Lung (tissue), 12 donors: Measurements from ENCODE around the gene SYNGAP1. TPM values are rescaled to one million over a fixed set of nuclear protein-coding genes. Genes with fewer than 3 reads are reported as not detected.

ENCODE experiments used
- ATAC-seq: fragments of 200-7000 bp; cut with Tn5 transposase; one replicate; pipeline ENCODE4 v1.9.1; 2020; ENCODE audit warnings: moderate number of reproducible peaks; ENCODE audit not compliant: insufficient read depth, low FRiP score
- DNase-seq, 3 donors: peaks; one replicate each; pipeline ENCODE4 v3.0.0-alpha.2; 2013 to 2017
- H3K27ac ChIP-seq, 2 donors: one replicate each; pipeline ENCODE4 v1.5.1; 2013; ENCODE audit warnings: mild to moderate bottlenecking in 2 of 2, moderate library complexity in 2 of 2, control low read depth in 1 of 2, inconsistent platforms in 1 of 2, low read depth in 1 of 2, low read length in 1 of 2
- H3K27me3 ChIP-seq, 3 donors: one replicate each; pipeline ENCODE4 v1.5.1; 2013; ENCODE audit warnings: low read length in 2 of 3; ENCODE audit not compliant: control insufficient read depth in 3 of 3, insufficient read depth in 3 of 3
- H3K36me3 ChIP-seq, 4 donors: one replicate each; pipeline ENCODE4 v1.5.1; 2013; ENCODE audit warnings: low read length in 4 of 4, mild to moderate bottlenecking in 1 of 4, moderate library complexity in 1 of 4; ENCODE audit not compliant: control insufficient read depth in 4 of 4, insufficient read depth in 4 of 4
- H3K4me1 ChIP-seq, 5 donors: one replicate each; pipeline ENCODE4 v1.5.1; 2013; ENCODE audit warnings: low read length in 5 of 5, mild to moderate bottlenecking in 2 of 5, moderate library complexity in 1 of 5; ENCODE audit not compliant: control insufficient read depth in 5 of 5, insufficient read depth in 5 of 5
- H3K4me3 ChIP-seq: one replicate; pipeline ENCODE4 v1.5.1; 2013; ENCODE audit warnings: mild to moderate bottlenecking, control low read depth, moderate library complexity
- H3K9ac ChIP-seq, 2 donors: one replicate each; pipeline ENCODE4 v1.5.1; 2013; ENCODE audit warnings: low read length in 2 of 2, control low read depth in 1 of 2; ENCODE audit not compliant: insufficient read depth in 1 of 2
- H3K9me3 ChIP-seq, 4 donors: one replicate each; pipeline ENCODE4 v1.5.1; 2013; ENCODE audit warnings: low read length in 3 of 4, mild to moderate bottlenecking in 1 of 4, moderate library complexity in 1 of 4; ENCODE audit not compliant: control insufficient read depth in 4 of 4, insufficient read depth in 3 of 4
- CTCF ChIP-seq: IDR thresholded peaks from 2 replicates; pipeline ENCODE4 v1.5.1; 2012; ENCODE audit warnings: mild to moderate bottlenecking; ENCODE audit errors: control extremely low read depth, extremely low read depth
- WGBS, 2 donors: extraction: QIAGEN DNeasy Blood & Tissue Kit; methylation state at CpG; one replicate each; pipeline ENCODE4 v1.1.7; 2013; 5-methylcytosine and 5-hydroxymethylcytosine counted together
- polyA plus RNA-seq, 2 donors: library from polyadenylated mRNA; stranded (reverse); fragments of 200-250 nt; gene quantifications; one replicate each; pipeline ENCODE4 v1.2.1, GENCODE V29; 2013
- total RNA-seq, 2 donors: library from RNA; depleted of rRNA in 1 of 2; stranded (reverse); fragments of >200 nt in 1 of 2; gene quantifications; one replicate each; pipeline ENCODE4 v1.2.1, GENCODE V29; 2014 to 2021
- donor health status: control.
- donor health status: control.
- donor health status: Bipolar disorder and iron deficiency.
- donor health status: healthy.
- donor health status: DM: yes; HTN: yes; CAD: no.

SYNGAP1 gene
- total and polyA plus RNA-seq, 4 donors = 9.2 to 32.0 (median 12.0) TPM

GRCh38 chr6:33429750-33430052, 9.8 kb downstream of the SYNGAP1 start:
- Histone ChIP-seq H3K9me3 (no peaks in the 10 kb centered on the region), H3K27me3 (no peaks in the 10 kb centered on the region), H3K4me1 (peaks cover 8 to 53% (median 23%) of the 10 kb centered on the region in 5 donors), H3K4me3 (no peak overlapping the region), H3K36me3 (peaks cover 0 to 4% (median 0%) of the 10 kb centered on the region in 4 donors), H3K9ac (no peak overlapping the region), H3K27ac (peak overlapping the region in 1 of 2 donors; percentile 11)
- TF ChIP-seq CTCF = no peak
- WGBS, 2 donors = 32 to 43% methylated on average over 2 of the region's 2 CpGs
- DNase-seq (no peak), ATAC-seq (no peak)

GRCh38 chr6:33430334-33430733, 10.5 kb downstream of the SYNGAP1 start:
- no peak for DNase-seq
- Histone ChIP-seq H3K9me3 (no peaks in the 10 kb centered on the region), H3K27ac (peak overlapping the region in 1 of 2 donors; percentile 20), H3K4me3 (no peak overlapping the region), H3K4me1 (peaks cover 4 to 46% (median 18%) of the 10 kb centered on the region in 5 donors), H3K36me3 (peaks cover 0 to 7% (median 1%) of the 10 kb centered on the region in 4 donors), H3K9ac (no peak overlapping the region), H3K27me3 (no peaks in the 10 kb centered on the region)
- no peak for ATAC-seq
- WGBS, 2 donors = 39 to 50% methylated on average over 2 of the region's 2 CpGs
- TF ChIP-seq CTCF = no peak

DNA sequence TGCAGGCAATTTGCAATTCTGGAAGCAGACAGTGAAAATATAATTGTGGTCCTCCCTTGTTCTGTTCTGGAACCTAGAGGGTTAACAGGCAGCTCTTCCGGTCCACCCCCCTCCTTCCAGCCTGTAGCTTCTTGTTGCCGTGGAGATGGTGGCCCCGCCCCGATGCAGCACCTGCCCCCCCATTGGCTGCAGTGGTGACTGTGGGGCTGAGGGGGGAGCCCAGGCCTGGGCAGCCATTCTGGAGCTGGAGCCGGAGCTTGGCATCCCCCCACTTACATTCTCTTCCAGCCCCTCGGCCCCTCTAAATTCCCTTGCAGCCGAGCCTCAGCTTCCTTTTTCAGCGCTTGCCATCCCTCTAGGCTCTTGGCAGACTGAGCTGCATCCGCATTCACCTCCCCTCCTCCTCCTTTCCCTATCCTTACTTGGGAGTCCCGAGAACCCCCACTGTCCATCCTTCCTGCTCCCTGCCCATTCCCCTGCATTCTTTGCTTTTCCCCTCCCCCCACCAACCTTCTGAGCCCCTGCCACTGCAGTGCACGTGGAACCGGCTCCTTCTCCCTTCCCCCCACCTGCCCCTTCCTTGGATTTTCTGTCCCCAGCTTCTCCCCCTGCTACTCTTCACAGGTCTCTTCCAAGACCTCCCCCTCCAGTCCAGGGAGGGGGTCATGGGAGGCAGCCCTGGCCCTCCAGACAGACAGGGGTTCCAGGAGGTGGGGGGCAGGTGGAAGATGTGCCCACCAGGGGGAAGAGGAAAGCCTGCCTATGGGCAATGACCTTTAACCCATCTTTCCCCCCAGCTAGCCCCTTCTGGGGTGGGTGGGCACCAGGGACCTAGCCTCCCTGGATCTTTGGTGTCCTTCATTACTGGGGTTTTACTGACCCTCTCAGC, 11.4 kb downstream of the SYNGAP1 start:
- 1 to 8% methylated on average over 10 to 12 of the region's 12 CpGs for WGBS, 2 donors
- Histone ChIP-seq H3K27ac (no peak overlapping the region), H3K4me1 (peaks cover 4 to 46% (median 18%) of the 10 kb centered on the region in 5 donors), H3K9me3 (no peaks in the 10 kb centered on the region), H3K9ac (no peak overlapping the region), H3K27me3 (no peaks in the 10 kb centered on the region), H3K4me3 (no peak overlapping the region), H3K36me3 (peaks cover 0 to 14% (median 8%) of the 10 kb centered on the region in 4 donors)
- ATAC-seq = no peak
- peak; percentile 80 to 87 (median 82) for DNase-seq
- no peak for TF ChIP-seq CTCF
